PC-3 (cell line): ENCODE measurements around the gene MAPK7. TPM values are rescaled to one million over a fixed set of nuclear protein-coding genes. Genes with fewer than 3 reads are reported as not detected.

Experiments
- ATAC-seq: fragments of 200-7000 bp; cut with Tn5 transposase; 2 replicates; pipeline ENCODE4 v1.9.1; 2020; ENCODE audit warnings: mild to moderate bottlenecking, moderate library complexity
- BruUV-seq: library from RNA; stranded (reverse); fragments of 400-500 nt; replicated peaks from 2 replicates; lab custom pipeline; 2021; lab: Mats Ljungman, UMichigan
- CTCF ChIA-PET: fragments of 300-600 bp; sonication (Branson Sonifier 250); formaldehyde crosslinking; loops from one replicate; lab custom pipeline; 2022; ENCODE audit warnings: antibody characterized with exemption; lab: Charles Lee
- POLR2A ChIA-PET: fragments of 300-600 bp; sonication (Branson Sonifier 250); formaldehyde crosslinking; loops from one replicate; lab custom pipeline; 2022; ENCODE audit warnings: antibody characterized with exemption; ENCODE audit not compliant: unreplicated experiment; lab: Charles Lee
- DNase-seq: peaks from one replicate; pipeline ENCODE4 v3.0.0-alpha.2; 2015
- H2AFZ ChIP-seq: fragments of 300-600 bp; sonication (generic); 2 replicates; pipeline ENCODE4 v1.6.0; 2016; ENCODE audit warnings: antibody characterized with exemption, low read length
- H3F3A ChIP-seq: fragments of 300-600 bp; sonication (generic); one replicate; pipeline ENCODE4 v1.6.0; 2017; ENCODE audit warnings: antibody characterized with exemption, low read length, control low read depth, mild to moderate bottlenecking; ENCODE audit not compliant: unreplicated experiment
- H3K27ac ChIP-seq: fragments of 300-600 bp; sonication (generic); 2 replicates; pipeline ENCODE4 v1.5.1; 2016; ENCODE audit warnings: mild to moderate bottlenecking, low read length
- H3K27me3 ChIP-seq: fragments of 300-600 bp; sonication (generic); 2 replicates; pipeline ENCODE4 v1.6.1; 2016; ENCODE audit warnings: low read length, mixed read lengths
- H3K36me3 ChIP-seq: fragments of 300-600 bp; sonication (generic); 2 replicates; pipeline ENCODE4 v1.6.1; 2016; ENCODE audit warnings: low read depth, mixed run types, low read length, mixed read lengths
- H3K4me1 ChIP-seq: fragments of 300-600 bp; sonication (generic); 2 replicates; pipeline ENCODE4 v1.5.1; 2016; ENCODE audit warnings: low read length; ENCODE audit not compliant: insufficient read depth
- H3K4me2 ChIP-seq: fragments of 300-600 bp; sonication (generic); 2 replicates; pipeline ENCODE4 v1.6.0; 2016; ENCODE audit warnings: low read length
- H3K4me3 ChIP-seq: fragments of 300-600 bp; sonication (generic); 2 replicates; pipeline ENCODE4 v1.5.1; 2016; ENCODE audit warnings: mild to moderate bottlenecking, low read length, mixed read lengths
- H3K79me2 ChIP-seq: fragments of 300-600 bp; sonication (generic); 2 replicates; pipeline ENCODE4 v1.6.1; 2017; ENCODE audit warnings: low read length, mixed read lengths
- H3K9ac ChIP-seq: fragments of 300-600 bp; sonication (generic); 2 replicates; pipeline ENCODE4 v1.6.0; 2016; ENCODE audit warnings: mild to moderate bottlenecking, low read length
- H3K9me2 ChIP-seq: fragments of 300-600 bp; sonication (generic); replicated peaks from 2 replicates; pipeline ENCODE4 v1.6.1; 2016; ENCODE audit warnings: mixed run types, low read length, mixed read lengths
- H3K9me3 ChIP-seq: fragments of 300-600 bp; sonication (generic); 2 replicates; pipeline ENCODE4 v1.6.1; 2016; ENCODE audit warnings: low read length, mixed read lengths
- H4K20me1 ChIP-seq: fragments of 300-600 bp; sonication (generic); 2 replicates; pipeline ENCODE4 v1.6.1; 2016; ENCODE audit warnings: low read length, mixed read lengths
- EZH2 ChIP-seq: fragments of 300-600 bp; sonication (generic); IDR thresholded peaks from one replicate; pipeline ENCODE4 v1.6.1; 2017; ENCODE audit warnings: antibody characterized with exemption, mild to moderate bottlenecking, low read length; ENCODE audit not compliant: unreplicated experiment
- EZH2phosphoT487 ChIP-seq: fragments of 300-600 bp; sonication (generic); IDR thresholded peaks from 2 replicates; pipeline ENCODE4 v1.6.1; 2018; ENCODE audit warnings: mild to moderate bottlenecking, antibody characterized with exemption, low read length, borderline replicate concordance
- intact Hi-C: fragments of 100-400 bp; cut with micrococcal nuclease; formaldehyde crosslinking; loops from 2 replicates; pipeline ENCODE4 v1.9.0; 2023
- total RNA-seq: library from RNA; depleted of rRNA; stranded (reverse); fragments of >200 nt; gene quantifications from 2 replicates; pipeline ENCODE4 v1.2.3, GENCODE V29; 2014
- TF ChIP-seq, protein P1 (sequence below): fragments of 300-600 bp; sonication (generic); conservative IDR thresholded peaks from 2 replicates; pipeline ENCODE4 v1.5.1; 2017; ENCODE audit warnings: antibody characterized with exemption, low read depth, mild to moderate bottlenecking, low read length

The MAPK7 gene
- total RNA-seq, 1 experiment from 2014 or later, result 9.8 TPM

DNA sequence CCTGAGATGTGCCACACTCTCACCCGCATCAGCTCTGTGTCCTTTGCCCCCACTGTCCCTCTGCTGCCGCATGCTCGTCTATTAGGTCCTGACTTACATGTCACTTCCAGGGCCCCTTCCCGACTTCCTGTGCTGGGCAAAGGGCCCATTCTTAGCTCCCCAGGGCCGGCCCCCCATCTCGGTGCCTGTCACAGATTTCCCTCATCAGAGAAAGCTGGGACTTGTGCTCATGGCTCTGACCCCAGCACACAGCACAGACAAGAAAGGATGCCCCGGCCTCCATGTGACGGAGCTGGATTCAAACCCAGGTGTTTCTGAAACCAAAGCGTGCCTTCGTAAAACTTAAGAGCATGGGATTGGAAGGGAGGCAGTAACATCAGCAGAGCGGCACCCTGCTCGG lies 5.9 kb upstream of the MAPK7 start:
- H3K4me2 ChIP-seq, result no peak overlapping the region
- TF ChIP-seq EZH2 (no peak), EZH2phosphoT487 (no peak)
- TF ChIP-seq, protein P1, sequence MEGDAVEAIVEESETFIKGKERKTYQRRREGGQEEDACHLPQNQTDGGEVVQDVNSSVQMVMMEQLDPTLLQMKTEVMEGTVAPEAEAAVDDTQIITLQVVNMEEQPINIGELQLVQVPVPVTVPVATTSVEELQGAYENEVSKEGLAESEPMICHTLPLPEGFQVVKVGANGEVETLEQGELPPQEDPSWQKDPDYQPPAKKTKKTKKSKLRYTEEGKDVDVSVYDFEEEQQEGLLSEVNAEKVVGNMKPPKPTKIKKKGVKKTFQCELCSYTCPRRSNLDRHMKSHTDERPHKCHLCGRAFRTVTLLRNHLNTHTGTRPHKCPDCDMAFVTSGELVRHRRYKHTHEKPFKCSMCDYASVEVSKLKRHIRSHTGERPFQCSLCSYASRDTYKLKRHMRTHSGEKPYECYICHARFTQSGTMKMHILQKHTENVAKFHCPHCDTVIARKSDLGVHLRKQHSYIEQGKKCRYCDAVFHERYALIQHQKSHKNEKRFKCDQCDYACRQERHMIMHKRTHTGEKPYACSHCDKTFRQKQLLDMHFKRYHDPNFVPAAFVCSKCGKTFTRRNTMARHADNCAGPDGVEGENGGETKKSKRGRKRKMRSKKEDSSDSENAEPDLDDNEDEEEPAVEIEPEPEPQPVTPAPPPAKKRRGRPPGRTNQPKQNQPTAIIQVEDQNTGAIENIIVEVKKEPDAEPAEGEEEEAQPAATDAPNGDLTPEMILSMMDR, result no peak
- ChIA-PET CTCF (no interaction called here), POLR2A (no interaction called here)
- H3F3A ChIP-seq, result no peaks in the 10 kb centered on the region
- peaks cover 11% of the 10 kb centered on the region; the same call in 1 of the 2 replicates for H3K4me1 ChIP-seq
- H3K4me3 ChIP-seq, result no peak overlapping the region
- H3K27me3 ChIP-seq, result no peaks in the 10 kb centered on the region
- no peak overlapping the region for H3K27ac ChIP-seq
- no peak for DNase-seq
- H3K36me3 ChIP-seq, result no peaks in the 10 kb centered on the region
- BruUV-seq, result no TSS peak
- intact Hi-C loops, result no loop called here
- H4K20me1 ChIP-seq, result no peaks in the 10 kb centered on the region
- no peak overlapping the region for H3K9ac ChIP-seq
- no peak overlapping the region for H2AFZ ChIP-seq
- H3K9me3 ChIP-seq, result no peaks in the 10 kb centered on the region
- H3K9me2 ChIP-seq, result no peaks in the 10 kb centered on the region
- no peak for ATAC-seq
- peaks cover 9% of the 10 kb centered on the region; the same call in 1 of the 2 replicates for H3K79me2 ChIP-seq

DNA sequence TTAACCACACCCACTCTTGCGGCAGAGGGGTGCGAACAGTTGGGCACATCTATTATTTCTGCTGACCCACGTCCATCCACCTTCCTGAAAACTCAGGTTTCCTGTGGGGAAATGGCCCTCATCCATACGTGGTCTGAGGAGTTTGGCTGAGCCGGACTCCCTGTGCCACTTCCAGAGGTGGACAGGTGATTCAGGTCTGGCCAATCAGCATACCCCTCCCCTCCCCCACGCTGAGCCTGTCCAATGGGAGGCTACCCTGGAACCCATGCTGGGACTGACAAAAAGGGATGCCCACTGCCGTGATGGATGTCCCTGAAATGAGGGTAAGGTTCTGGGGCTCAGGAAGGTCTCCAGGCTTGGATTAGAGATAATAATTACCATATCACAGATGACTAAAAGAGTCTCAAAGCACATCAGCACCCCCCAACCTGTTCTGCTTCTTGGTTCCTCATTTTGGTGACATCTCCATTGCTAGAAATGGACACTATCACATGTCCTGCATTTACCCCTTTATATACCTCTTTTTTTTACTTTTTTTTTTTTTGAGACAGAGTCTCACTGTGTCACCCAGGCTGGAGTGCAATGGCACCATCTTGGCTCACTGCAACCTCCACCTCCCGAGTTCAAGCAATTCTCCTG lies 5.3 kb upstream of the MAPK7 start:
- Histone ChIP-seq H3K4me1 (peaks cover 11% of the 10 kb centered on the region; the same call in 1 of the 2 replicates), H3K36me3 (no peaks in the 10 kb centered on the region), H3K79me2 (peaks cover 9% of the 10 kb centered on the region; the same call in 1 of the 2 replicates), H4K20me1 (no peaks in the 10 kb centered on the region), H3K4me3 (no peak overlapping the region), H3K27ac (no peak overlapping the region), H2AFZ (no peak overlapping the region), H3K27me3 (no peaks in the 10 kb centered on the region), H3F3A (no peaks in the 10 kb centered on the region), H3K9ac (no peak overlapping the region), H3K9me2 (no peaks in the 10 kb centered on the region), H3K9me3 (no peaks in the 10 kb centered on the region), H3K4me2 (no peak overlapping the region)
- intact Hi-C loops, result no loop called here
- POLR2A ChIA-PET, result no interaction called here
- ATAC-seq (no peak), DNase-seq (no peak)
- TF ChIP-seq, protein P1, result no peak
- TF ChIP-seq EZH2phosphoT487 (no peak), EZH2 (no peak)
- BruUV-seq, result no TSS peak
- CTCF ChIA-PET, result no interaction called here

DNA sequence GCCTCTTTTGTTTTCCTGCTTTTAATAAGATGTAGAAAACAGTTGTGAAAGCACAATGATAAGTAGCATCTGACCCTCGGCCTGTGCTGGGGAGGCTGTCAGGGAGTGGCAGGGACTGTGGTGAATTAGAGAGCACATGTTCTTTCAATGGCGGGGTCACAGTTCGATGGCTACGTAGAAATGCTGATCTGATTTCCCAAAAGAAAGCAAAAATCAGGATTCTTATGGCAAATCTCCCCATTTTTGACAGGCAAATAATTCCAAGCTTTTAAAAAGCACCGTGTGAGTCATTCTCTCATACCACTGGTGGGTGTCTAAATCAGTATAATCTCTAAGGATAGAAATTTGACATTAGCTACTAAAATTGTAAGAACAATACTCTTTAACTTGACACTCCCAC lies 4.2 kb upstream of the MAPK7 start:
- intact Hi-C loops, result no loop called here
- no peaks in the 10 kb centered on the region for H3K36me3 ChIP-seq
- peaks cover 17% of the 10 kb centered on the region for H3K79me2 ChIP-seq
- H3K4me2 ChIP-seq, result no peak overlapping the region
- BruUV-seq, result no TSS peak
- ChIA-PET POLR2A (no interaction called here), CTCF (interaction anchor here (0.8 kb wide), 1 partner anchor 11 kb away, joined by 3 read pairs; the partner anchor contains the start of gene B9D1)
- ATAC-seq (no peak), DNase-seq (no peak)
- H3K9me2 ChIP-seq, result no peaks in the 10 kb centered on the region
- H3K4me1 ChIP-seq, result peaks cover 14% of the 10 kb centered on the region
- no peaks in the 10 kb centered on the region for H3K27me3 ChIP-seq
- no peaks in the 10 kb centered on the region for H3F3A ChIP-seq
- no peak overlapping the region for H3K27ac ChIP-seq
- H3K9me3 ChIP-seq, result no peaks in the 10 kb centered on the region
- no peak overlapping the region for H3K4me3 ChIP-seq
- H4K20me1 ChIP-seq, result no peaks in the 10 kb centered on the region
- no peak overlapping the region for H3K9ac ChIP-seq
- H2AFZ ChIP-seq, result no peak overlapping the region
- TF ChIP-seq, protein P1, result no peak
- TF ChIP-seq EZH2 (no peak), EZH2phosphoT487 (no peak)
